ENCODE data around the gene GPR107. TPM values are rescaled to one million over a fixed set of nuclear protein-coding genes. Genes with fewer than 3 reads are reported as not detected.

The GPR107 gene
- total RNA-seq, 1 donor from 2014 or later = 29.4 TPM

DNA sequence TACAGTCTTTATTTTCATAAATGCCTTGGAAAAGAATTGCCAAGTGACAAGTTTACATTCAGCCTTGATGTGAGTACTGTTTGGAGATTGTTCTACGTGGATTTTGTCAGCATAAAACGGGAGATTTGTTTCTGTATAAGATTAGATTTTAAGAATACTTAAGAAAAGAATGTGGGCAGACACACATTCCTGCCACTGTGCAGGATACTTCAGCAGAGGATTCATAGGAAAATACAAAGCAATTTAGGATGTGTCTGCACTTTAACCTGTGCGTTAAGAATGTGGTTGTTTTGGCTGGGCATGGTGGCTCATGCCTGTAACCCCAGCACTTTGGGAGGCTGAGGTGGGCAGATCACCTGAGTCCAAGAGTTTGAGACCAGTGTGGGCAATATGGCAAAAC is 37.2 kb downstream of the GPR107 start:
- TF ChIP-seq, protein P1, sequence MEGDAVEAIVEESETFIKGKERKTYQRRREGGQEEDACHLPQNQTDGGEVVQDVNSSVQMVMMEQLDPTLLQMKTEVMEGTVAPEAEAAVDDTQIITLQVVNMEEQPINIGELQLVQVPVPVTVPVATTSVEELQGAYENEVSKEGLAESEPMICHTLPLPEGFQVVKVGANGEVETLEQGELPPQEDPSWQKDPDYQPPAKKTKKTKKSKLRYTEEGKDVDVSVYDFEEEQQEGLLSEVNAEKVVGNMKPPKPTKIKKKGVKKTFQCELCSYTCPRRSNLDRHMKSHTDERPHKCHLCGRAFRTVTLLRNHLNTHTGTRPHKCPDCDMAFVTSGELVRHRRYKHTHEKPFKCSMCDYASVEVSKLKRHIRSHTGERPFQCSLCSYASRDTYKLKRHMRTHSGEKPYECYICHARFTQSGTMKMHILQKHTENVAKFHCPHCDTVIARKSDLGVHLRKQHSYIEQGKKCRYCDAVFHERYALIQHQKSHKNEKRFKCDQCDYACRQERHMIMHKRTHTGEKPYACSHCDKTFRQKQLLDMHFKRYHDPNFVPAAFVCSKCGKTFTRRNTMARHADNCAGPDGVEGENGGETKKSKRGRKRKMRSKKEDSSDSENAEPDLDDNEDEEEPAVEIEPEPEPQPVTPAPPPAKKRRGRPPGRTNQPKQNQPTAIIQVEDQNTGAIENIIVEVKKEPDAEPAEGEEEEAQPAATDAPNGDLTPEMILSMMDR (IDR thresholded peaks at IDR 0.05; ENCODE audit: insufficient read depth, low read length, poor library complexity, severe bottlenecking) = no peak
- no peaks in the 10 kb centered on the region for H3K27me3 ChIP-seq (ENCODE audit: control insufficient read depth, insufficient read depth, low read length)
- DNase-seq (ENCODE audit: low read depth) = no peak
- no peak overlapping the region for H3K4me3 ChIP-seq (ENCODE audit: low read depth, low read length)
- H3K36me3 ChIP-seq (ENCODE audit: control insufficient read depth, insufficient read depth, low read length) = no peaks in the 10 kb centered on the region

DNA sequence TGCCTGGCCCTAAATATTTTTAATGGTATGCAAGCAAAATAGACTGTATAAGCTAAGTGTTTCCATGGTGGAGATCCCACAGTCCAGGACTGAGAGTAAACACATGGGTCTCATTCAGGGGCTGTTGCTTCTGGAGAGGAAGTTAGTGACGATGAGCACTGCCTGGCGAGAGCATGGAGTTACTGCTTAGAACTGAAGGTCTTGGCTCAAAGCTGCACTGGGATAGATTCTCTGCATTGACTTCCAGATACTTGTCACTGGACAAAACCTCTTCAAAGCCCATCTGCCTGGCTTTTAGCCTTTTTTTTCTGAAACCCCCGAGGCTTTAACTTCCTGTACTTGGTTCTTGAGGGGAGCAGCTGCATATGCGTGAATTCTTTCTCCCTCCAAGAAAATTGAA is 39.2 kb downstream of the GPR107 start:
- no peaks in the 10 kb centered on the region for H3K36me3 ChIP-seq (ENCODE audit: control insufficient read depth, insufficient read depth, low read length)
- DNase-seq (ENCODE audit: low read depth) = no peak
- H3K4me3 ChIP-seq (ENCODE audit: low read depth, low read length) = no peak overlapping the region
- TF ChIP-seq, protein P1 (IDR thresholded peaks at IDR 0.05; ENCODE audit: insufficient read depth, low read length, poor library complexity, severe bottlenecking) = no peak
- no peaks in the 10 kb centered on the region for H3K27me3 ChIP-seq (ENCODE audit: control insufficient read depth, insufficient read depth, low read length)

DNA sequence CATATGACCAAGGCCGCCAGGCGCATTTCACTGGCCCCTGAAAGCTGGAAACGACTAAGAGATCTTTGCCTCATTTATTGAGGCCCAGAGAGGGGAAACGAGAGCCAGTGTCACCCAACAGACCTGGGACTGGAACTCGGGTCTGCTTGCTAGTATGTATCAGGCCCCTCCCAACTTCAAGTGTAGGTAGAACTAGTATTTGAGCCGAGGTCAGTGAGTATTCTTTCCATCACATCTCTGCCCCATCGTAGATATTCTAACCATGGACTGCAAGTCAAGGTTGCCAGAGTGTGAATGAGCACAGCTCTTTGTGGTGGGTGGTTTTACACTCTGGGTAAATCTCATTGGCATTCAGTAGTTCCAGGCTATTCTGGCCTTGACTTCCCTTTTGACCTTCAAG is 42.2 kb downstream of the GPR107 start:
- DNase-seq (ENCODE audit: low read depth) = no peak
- TF ChIP-seq, protein P1 (IDR thresholded peaks at IDR 0.05; ENCODE audit: insufficient read depth, low read length, poor library complexity, severe bottlenecking) = no peak
- no peak overlapping the region for H3K4me3 ChIP-seq (ENCODE audit: low read depth, low read length)
- no peaks in the 10 kb centered on the region for H3K27me3 ChIP-seq (ENCODE audit: control insufficient read depth, insufficient read depth, low read length)
- H3K36me3 ChIP-seq (ENCODE audit: control insufficient read depth, insufficient read depth, low read length) = peaks cover 1% of the 10 kb centered on the region

DNA sequence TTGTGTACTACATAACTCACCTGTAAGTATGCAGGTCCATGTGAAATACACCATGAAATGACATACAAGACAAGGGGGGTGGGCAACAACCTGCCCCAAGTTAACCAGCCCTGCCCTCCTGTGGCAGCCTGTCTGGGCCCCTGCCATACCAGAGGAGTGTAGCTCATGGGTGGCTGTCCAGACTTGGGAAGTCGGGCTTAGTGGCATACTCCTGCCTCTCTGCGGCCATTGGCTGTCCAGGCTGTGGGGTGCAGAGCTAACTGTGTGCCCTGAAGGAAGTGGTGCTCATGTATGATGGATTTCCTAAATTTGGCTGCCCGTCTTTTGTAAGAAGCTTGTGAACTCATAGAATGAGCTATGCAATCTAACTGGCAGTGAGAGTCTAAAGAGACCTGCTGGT is 47.0 kb downstream of the GPR107 start:
- TF ChIP-seq, protein P1 (IDR thresholded peaks at IDR 0.05; ENCODE audit: insufficient read depth, low read length, poor library complexity, severe bottlenecking) = no peak
- no peak for DNase-seq (ENCODE audit: low read depth)

DNA sequence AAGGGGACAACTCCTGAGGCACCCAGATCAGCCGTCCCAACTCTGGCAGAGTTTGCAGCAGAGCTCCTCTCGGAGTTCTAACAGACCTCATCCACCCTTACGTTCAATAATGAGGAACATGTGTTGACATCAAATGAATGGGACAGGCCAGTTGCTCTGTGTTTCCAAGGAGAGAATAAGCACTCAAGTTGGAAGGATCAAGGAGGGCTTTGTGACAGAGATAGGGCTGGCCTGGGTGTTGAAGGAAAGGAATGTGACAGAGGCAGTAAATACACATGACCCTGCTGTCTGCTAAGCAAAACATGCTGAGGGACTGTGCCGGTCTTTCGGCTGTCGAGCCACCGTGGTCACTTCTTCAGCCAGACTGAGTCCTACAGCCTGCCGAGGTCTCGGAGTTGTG is 48.2 kb downstream of the GPR107 start:
- no peak overlapping the region for H3K4me3 ChIP-seq (ENCODE audit: low read depth, low read length)
- H3K27me3 ChIP-seq (ENCODE audit: control insufficient read depth, insufficient read depth, low read length) = no peaks in the 10 kb centered on the region
- no peak for DNase-seq (ENCODE audit: low read depth)
- peaks cover 3% of the 10 kb centered on the region for H3K36me3 ChIP-seq (ENCODE audit: control insufficient read depth, insufficient read depth, low read length)
- TF ChIP-seq, protein P1 (IDR thresholded peaks at IDR 0.05; ENCODE audit: insufficient read depth, low read length, poor library complexity, severe bottlenecking) = no peak

More for the DNA sequence above, 47.0 kb downstream of the GPR107 start:
- Histone ChIP-seq H3K27me3 (ENCODE audit: control insufficient read depth, insufficient read depth, low read length) (no peaks in the 10 kb centered on the region), H3K36me3 (ENCODE audit: control insufficient read depth, insufficient read depth, low read length) (peaks cover 3% of the 10 kb centered on the region), H3K4me3 (ENCODE audit: low read depth, low read length) (no peak overlapping the region)

DNA sequence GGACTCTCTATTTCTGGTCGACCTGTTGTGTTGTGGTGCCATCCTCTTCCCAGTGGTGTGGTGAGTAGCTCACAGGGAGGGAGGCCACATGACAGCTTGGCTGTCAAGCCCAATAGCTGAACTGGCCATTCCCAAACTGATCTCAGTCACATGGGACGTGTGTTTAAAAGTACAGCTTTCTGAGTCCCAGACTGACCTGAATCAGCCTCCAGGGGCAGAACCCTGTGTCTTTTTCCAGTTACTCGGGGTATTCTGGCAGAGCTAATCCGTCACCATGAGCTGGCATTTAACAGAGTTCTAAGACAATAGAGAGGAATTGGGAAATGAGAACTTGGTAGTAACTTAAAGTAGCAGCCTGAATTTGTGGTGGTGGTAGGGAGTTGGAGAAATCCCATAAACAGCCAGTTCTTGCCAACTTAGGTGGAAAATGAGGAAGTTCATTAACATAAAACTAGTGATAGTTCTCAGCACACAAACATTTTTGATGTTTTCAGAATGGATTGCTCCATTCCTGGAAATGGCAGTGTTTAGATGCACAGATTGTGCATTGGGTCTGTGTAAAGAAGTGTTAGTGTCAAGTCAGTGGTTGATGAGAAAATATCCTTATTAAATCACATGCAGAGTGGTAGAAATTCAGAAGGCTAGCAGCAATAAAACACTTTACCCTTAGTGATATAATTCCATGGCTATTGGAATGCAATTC is 50.9 kb downstream of the GPR107 start:
- H3K36me3 ChIP-seq (ENCODE audit: control insufficient read depth, insufficient read depth, low read length) = peaks cover 1% of the 10 kb centered on the region
- TF ChIP-seq, protein P1 (IDR thresholded peaks at IDR 0.05; ENCODE audit: insufficient read depth, low read length, poor library complexity, severe bottlenecking) = no peak
- no peaks in the 10 kb centered on the region for H3K27me3 ChIP-seq (ENCODE audit: control insufficient read depth, insufficient read depth, low read length)
- DNase-seq (ENCODE audit: low read depth) = no peak
- no peak overlapping the region for H3K4me3 ChIP-seq (ENCODE audit: low read depth, low read length)

Measured in kidney epithelial cell (primary cell).